ENCODE data around the gene NELL2. TPM values are rescaled to one million over a fixed set of nuclear protein-coding genes. Genes with fewer than 3 reads are reported as not detected.
A peak's percentile ranks its signal among the peaks of the same experiment; 100 is the strongest.

Gene NELL2
- total RNA-seq, 1 donor from 2014 or later = 1.7 TPM

- H3K27me3 Mint-ChIP-seq (ENCODE audit: unreplicated experiment) = no peaks in the 10 kb centered on the region
- no peaks in the 10 kb centered on the region for H3K36me3 Mint-ChIP-seq (ENCODE audit: low read depth, unreplicated experiment)
- H3K4me1 Mint-ChIP-seq (ENCODE audit: unreplicated experiment) = no peaks in the 10 kb centered on the region
- no peaks in the 10 kb centered on the region for H3K9me3 Mint-ChIP-seq (ENCODE audit: unreplicated experiment)
- no peak for TF ChIP-seq CTCF (IDR thresholded peaks at IDR 0.05; ENCODE audit: unreplicated experiment)
- DNase-seq (ENCODE audit: low spot score) = no peak
- no peak overlapping the region for H3K27ac Mint-ChIP-seq (ENCODE audit: unreplicated experiment)
- no peak overlapping the region for H3K4me3 Mint-ChIP-seq (ENCODE audit: unreplicated experiment)
Measured at GRCh38 chr12:44889926-44890325, 13.8 kb upstream of the NELL2 start.

- Mint-ChIP-seq H3K27me3 (ENCODE audit: unreplicated experiment) (no peaks in the 10 kb centered on the region), H3K9me3 (ENCODE audit: unreplicated experiment) (no peaks in the 10 kb centered on the region), H3K27ac (ENCODE audit: unreplicated experiment) (no peak overlapping the region), H3K36me3 (ENCODE audit: low read depth, unreplicated experiment) (no peaks in the 10 kb centered on the region), H3K4me1 (ENCODE audit: unreplicated experiment) (no peaks in the 10 kb centered on the region), H3K4me3 (ENCODE audit: unreplicated experiment) (no peak overlapping the region)
- DNase-seq (ENCODE audit: low spot score) = no peak
- no peak for TF ChIP-seq CTCF (IDR thresholded peaks at IDR 0.05; ENCODE audit: unreplicated experiment)
Measured at GRCh38 chr12:44889162-44889561, 13.0 kb upstream of the NELL2 start.

GRCh38 chr12:44885902-44886301, 9.8 kb upstream of the NELL2 start:
- no peak for TF ChIP-seq CTCF (IDR thresholded peaks at IDR 0.05; ENCODE audit: unreplicated experiment)
- H3K36me3 Mint-ChIP-seq (ENCODE audit: low read depth, unreplicated experiment) = no peaks in the 10 kb centered on the region
- no peaks in the 10 kb centered on the region for H3K27me3 Mint-ChIP-seq (ENCODE audit: unreplicated experiment)
- DNase-seq (ENCODE audit: low spot score) = no peak
- H3K27ac Mint-ChIP-seq (ENCODE audit: unreplicated experiment) = no peak overlapping the region
- no peak overlapping the region for H3K4me3 Mint-ChIP-seq (ENCODE audit: unreplicated experiment)
- H3K9me3 Mint-ChIP-seq (ENCODE audit: unreplicated experiment) = no peaks in the 10 kb centered on the region
- H3K4me1 Mint-ChIP-seq (ENCODE audit: unreplicated experiment) = no peaks in the 10 kb centered on the region

- no peaks in the 10 kb centered on the region for H3K36me3 Mint-ChIP-seq (ENCODE audit: low read depth, unreplicated experiment)
- H3K9me3 Mint-ChIP-seq (ENCODE audit: unreplicated experiment) = no peaks in the 10 kb centered on the region
- DNase-seq (ENCODE audit: low spot score) = no peak
- H3K4me1 Mint-ChIP-seq (ENCODE audit: unreplicated experiment) = no peaks in the 10 kb centered on the region
- no peak for TF ChIP-seq CTCF (IDR thresholded peaks at IDR 0.05; ENCODE audit: unreplicated experiment)
- no peak overlapping the region for H3K27ac Mint-ChIP-seq (ENCODE audit: unreplicated experiment)
- no peak overlapping the region for H3K4me3 Mint-ChIP-seq (ENCODE audit: unreplicated experiment)
- no peaks in the 10 kb centered on the region for H3K27me3 Mint-ChIP-seq (ENCODE audit: unreplicated experiment)
Measured at GRCh38 chr12:44881197-44881596, 5.1 kb upstream of the NELL2 start.

- Mint-ChIP-seq H3K36me3 (ENCODE audit: low read depth, unreplicated experiment) (no peaks in the 10 kb centered on the region), H3K4me1 (ENCODE audit: unreplicated experiment) (no peaks in the 10 kb centered on the region), H3K27me3 (ENCODE audit: unreplicated experiment) (peaks cover 6% of the 10 kb centered on the region), H3K4me3 (ENCODE audit: unreplicated experiment) (peak overlapping the region; percentile 89), H3K9me3 (ENCODE audit: unreplicated experiment) (no peaks in the 10 kb centered on the region), H3K27ac (ENCODE audit: unreplicated experiment) (no peak overlapping the region)
- peak; percentile 59 for DNase-seq (ENCODE audit: low spot score)
- TF ChIP-seq CTCF (IDR thresholded peaks at IDR 0.05; ENCODE audit: unreplicated experiment) = no peak
Measured at GRCh38 chr12:44876544-44877410, 662 bp upstream of the NELL2 start.

Measured in endothelial cell (in vitro differentiated cells).